ENCODE measurements around the gene TNFRSF25. TPM values are rescaled to one million over a fixed set of nuclear protein-coding genes. Genes with fewer than 3 reads are reported as not detected.
A peak's percentile ranks its signal among the peaks of the same experiment; 100 is the strongest.

Gene TNFRSF25
- total RNA-seq, 2 donors from 2014 or later, result 9.5 to 48.2 TPM

- Histone ChIP-seq H3K4me1 (ENCODE audit: control insufficient read depth in 1 of 2, low read depth in 2 of 2) (peaks cover 42 to 59% of the 10 kb centered on the region in 2 donors), H3K27ac (peak overlapping the region; percentile 69 to 72), H3K36me3 (no peaks in the 10 kb centered on the region), H3K9me3 (no peaks in the 10 kb centered on the region), H3K4me3 (peak overlapping the region; percentile 51), H3K27me3 (replicated peaks; ENCODE audit: insufficient read depth) (no peaks in the 10 kb centered on the region)
- TF ChIP-seq CTCF (IDR thresholded peaks at IDR 0.05), result no peak
- no peak for DNase-seq (ENCODE audit: low spot score)
- ATAC-seq (ENCODE audit: insufficient number of reproducible peaks, low FRiP score, low read depth), result no peak
These were observed 35.4 kb upstream of the TNFRSF25 start for GRCh38 chr1:6501279-6501813.

- DNase-seq (ENCODE audit: low spot score), result no peak
- H3K4me3 ChIP-seq, result peak overlapping the region; percentile 43
- ATAC-seq (ENCODE audit: insufficient number of reproducible peaks, low FRiP score, low read depth), result no peak
- H3K4me1 ChIP-seq (ENCODE audit: control insufficient read depth in 1 of 2, low read depth in 2 of 2), result peaks cover 45 to 65% of the 10 kb centered on the region in 2 donors
- TF ChIP-seq CTCF (IDR thresholded peaks at IDR 0.05), result no peak
- H3K9me3 ChIP-seq, result no peaks in the 10 kb centered on the region
- H3K27me3 ChIP-seq (replicated peaks; ENCODE audit: insufficient read depth), result no peaks in the 10 kb centered on the region
- H3K27ac ChIP-seq, result peak overlapping the region; percentile 69 to 72
- no peaks in the 10 kb centered on the region for H3K36me3 ChIP-seq
These were observed 34.7 kb upstream of the TNFRSF25 start for GRCh38 chr1:6500544-6501278.

DNA sequence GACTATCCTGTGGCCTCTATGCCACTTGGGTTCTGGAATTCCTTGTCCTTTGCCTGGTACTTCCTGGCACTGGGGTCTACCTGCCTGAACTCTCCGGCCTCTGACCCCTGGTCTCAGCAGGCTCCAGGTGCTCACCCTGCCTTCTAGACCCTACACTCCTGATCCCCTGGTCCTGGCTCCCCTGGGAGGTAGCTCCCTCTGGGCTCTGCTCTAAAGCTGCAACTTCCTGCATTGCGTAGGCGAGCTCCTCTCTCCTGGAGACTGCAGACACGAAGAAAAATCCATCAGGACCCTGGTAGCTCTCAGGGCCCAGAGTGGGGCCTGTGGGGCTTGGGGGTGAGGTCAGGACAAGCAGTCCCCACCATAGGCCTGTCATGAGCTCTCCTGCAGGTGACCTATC, 33.3 kb upstream of the TNFRSF25 start:
- Histone ChIP-seq H3K9me3 (no peaks in the 10 kb centered on the region), H3K4me3 (no peak overlapping the region), H3K36me3 (no peaks in the 10 kb centered on the region), H3K27ac (peak overlapping the region in 1 of 2 donors; percentile 24), H3K4me1 (ENCODE audit: control insufficient read depth in 1 of 2, low read depth in 2 of 2) (peaks cover 45 to 69% of the 10 kb centered on the region in 2 donors), H3K27me3 (replicated peaks; ENCODE audit: insufficient read depth) (no peaks in the 10 kb centered on the region)
- ATAC-seq (ENCODE audit: insufficient number of reproducible peaks, low FRiP score, low read depth) (no peak), DNase-seq (ENCODE audit: low spot score) (no peak)
- TF ChIP-seq CTCF (IDR thresholded peaks at IDR 0.05), result no peak

DNA sequence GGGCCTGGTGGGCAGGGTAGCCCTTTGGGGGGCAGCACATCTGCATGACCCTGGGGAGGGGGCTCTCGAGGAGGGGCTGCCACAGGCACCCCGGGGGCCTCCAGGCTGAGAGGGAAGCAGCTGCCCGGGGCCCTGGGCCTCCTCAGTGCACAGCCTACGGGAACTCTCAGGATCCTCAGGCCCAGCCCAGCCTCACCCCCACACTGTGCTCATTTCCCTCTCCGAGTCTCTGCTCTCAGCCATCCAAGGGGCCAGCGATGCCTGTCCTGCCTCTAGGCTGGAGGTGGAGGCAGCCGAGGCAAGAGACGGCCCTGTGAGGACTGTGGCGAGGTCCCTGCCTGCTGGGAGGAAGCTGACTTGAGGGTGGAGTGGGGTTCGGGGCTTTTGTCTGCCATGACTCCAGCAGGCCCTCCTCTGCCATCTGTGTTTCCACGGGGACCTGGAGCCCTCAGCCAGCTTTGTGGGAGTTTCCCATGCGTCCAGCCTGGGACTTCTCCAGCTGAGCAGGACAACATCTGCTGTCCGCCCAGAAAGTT, 32.7 kb upstream of the TNFRSF25 start:
- Histone ChIP-seq H3K36me3 (no peaks in the 10 kb centered on the region), H3K27ac (peak overlapping the region in 1 of 2 donors; percentile 37), H3K27me3 (replicated peaks; ENCODE audit: insufficient read depth) (no peaks in the 10 kb centered on the region), H3K9me3 (no peaks in the 10 kb centered on the region), H3K4me3 (no peak overlapping the region), H3K4me1 (ENCODE audit: control insufficient read depth in 1 of 2, low read depth in 2 of 2) (peaks cover 45 to 69% of the 10 kb centered on the region in 2 donors)
- no peak for DNase-seq (ENCODE audit: low spot score)
- ATAC-seq (ENCODE audit: insufficient number of reproducible peaks, low FRiP score, low read depth), result no peak
- TF ChIP-seq CTCF (IDR thresholded peaks at IDR 0.05), result no peak

- no peaks in the 10 kb centered on the region for H3K27me3 ChIP-seq (replicated peaks; ENCODE audit: insufficient read depth)
- H3K4me3 ChIP-seq, result peak overlapping the region; percentile 87
- H3K27ac ChIP-seq, result peak overlapping the region in 1 of 2 donors; percentile 37
- H3K9me3 ChIP-seq, result no peaks in the 10 kb centered on the region
- DNase-seq (ENCODE audit: low spot score) (no peak), ATAC-seq (ENCODE audit: insufficient number of reproducible peaks, low FRiP score, low read depth) (no peak)
- no peaks in the 10 kb centered on the region for H3K36me3 ChIP-seq
- peaks cover 44 to 68% of the 10 kb centered on the region in 2 donors for H3K4me1 ChIP-seq (ENCODE audit: control insufficient read depth in 1 of 2, low read depth in 2 of 2)
- no peak for TF ChIP-seq CTCF (IDR thresholded peaks at IDR 0.05)
These were observed 32.0 kb upstream of the TNFRSF25 start for GRCh38 chr1:6497867-6498575.
